Loucy (cell line): Measurements from ENCODE around the gene RTRAF.

Source experiments
- H2AFZ ChIP-seq: fragments of 200-600 bp; sonication (generic); 2 replicates; pipeline ENCODE4 v1.6.0; 2016; ENCODE audit warnings: antibody characterized with exemption, mild to moderate bottlenecking, low read length, moderate library complexity
- H3F3A ChIP-seq: fragments of 200-600 bp; 2 replicates; pipeline ENCODE4 v1.6.0; 2016; ENCODE audit warnings: antibody characterized with exemption, low read depth, mild to moderate bottlenecking
- H3K27me3 ChIP-seq: fragments of 200-600 bp; sonication (generic); 2 replicates; pipeline ENCODE4 v1.6.1; 2014; ENCODE audit warnings: low read length, mild to moderate bottlenecking; ENCODE audit not compliant: insufficient read depth, poor library complexity, severe bottlenecking
- H3K36me3 ChIP-seq: fragments of 200-600 bp; sonication (generic); 2 replicates; pipeline ENCODE4 v1.6.1; 2016; ENCODE audit warnings: low read length; ENCODE audit not compliant: insufficient read depth
- H3K4me1 ChIP-seq: fragments of 200-600 bp; sonication (generic); 2 replicates; pipeline ENCODE4 v1.5.1; 2014; ENCODE audit warnings: low read length, mild to moderate bottlenecking; ENCODE audit not compliant: insufficient read depth, poor library complexity, severe bottlenecking
- H3K4me2 ChIP-seq: fragments of 200-600 bp; sonication (generic); 2 replicates; pipeline ENCODE4 v1.6.0; 2014; ENCODE audit warnings: antibody characterized with exemption, low read length, low read depth, mild to moderate bottlenecking; ENCODE audit not compliant: poor library complexity, severe bottlenecking
- H3K4me3 ChIP-seq: fragments of 200-600 bp; sonication (generic); 2 replicates; pipeline ENCODE4 v1.5.1; 2014; ENCODE audit warnings: low read length, mild to moderate bottlenecking, mixed read lengths; ENCODE audit not compliant: poor library complexity, severe bottlenecking
- H3K79me2 ChIP-seq: fragments of 200-600 bp; sonication (generic); 2 replicates; pipeline ENCODE4 v1.6.1; 2014; ENCODE audit warnings: low read length; ENCODE audit not compliant: insufficient read depth
- H3K9ac ChIP-seq: fragments of 200-600 bp; sonication (generic); 2 replicates; pipeline ENCODE4 v1.6.0; 2014; ENCODE audit warnings: mild to moderate bottlenecking, low read depth, low read length, moderate library complexity; ENCODE audit not compliant: poor library complexity, severe bottlenecking
- H3K9me2 ChIP-seq: fragments of 200-600 bp; sonication (generic); replicated peaks from 2 replicates; pipeline ENCODE4 v1.6.1; 2016; ENCODE audit warnings: low read depth, low read length, mixed read lengths
- H3K9me3 ChIP-seq: fragments of 200-600 bp; sonication (generic); 2 replicates; pipeline ENCODE4 v1.6.1; 2014; ENCODE audit warnings: mild to moderate bottlenecking, antibody characterized with exemption, low read length, low read depth; ENCODE audit not compliant: insufficient read depth
- H4K20me1 ChIP-seq: fragments of 200-600 bp; sonication (generic); 2 replicates; pipeline ENCODE4 v1.6.0; 2014; ENCODE audit warnings: antibody characterized with exemption, low read length, mild to moderate bottlenecking; ENCODE audit not compliant: insufficient read depth, poor library complexity, severe bottlenecking
- CTCF ChIP-seq: fragments of 200-600 bp; sonication (generic); conservative IDR thresholded peaks from 2 replicates; pipeline ENCODE4 v1.5.1; 2014; ENCODE audit warnings: mild to moderate bottlenecking, antibody characterized with exemption, low read length
- EZH2phosphoT487 ChIP-seq: fragments of 200-600 bp; IDR thresholded peaks from 2 replicates; pipeline ENCODE4 v1.6.1; 2018; ENCODE audit warnings: antibody characterized with exemption, mild to moderate bottlenecking, moderate library complexity, borderline replicate concordance

The RTRAF gene

GRCh38 chr14:52012635-52013034, 23.3 kb downstream of the RTRAF start:
- no peaks in the 10 kb centered on the region for H3K4me1 ChIP-seq
- H3K79me2 ChIP-seq, result peaks cover 3% of the 10 kb centered on the region; the same call in 1 of the 2 replicates
- no peaks in the 10 kb centered on the region for H3F3A ChIP-seq
- TF ChIP-seq EZH2phosphoT487 (no peak), CTCF (no peak)
- H3K9ac ChIP-seq, result no peak overlapping the region
- H4K20me1 ChIP-seq, result no peaks in the 10 kb centered on the region
- H3K9me2 ChIP-seq, result no peaks in the 10 kb centered on the region
- H2AFZ ChIP-seq, result no peak overlapping the region
- H3K4me2 ChIP-seq, result no peak overlapping the region
- H3K9me3 ChIP-seq, result no peaks in the 10 kb centered on the region
- H3K27me3 ChIP-seq, result no peaks in the 10 kb centered on the region
- no peak overlapping the region for H3K4me3 ChIP-seq
- peaks cover 46% of the 10 kb centered on the region; the same call in 1 of the 2 replicates for H3K36me3 ChIP-seq

GRCh38 chr14:52013984-52014600, 24.7 kb downstream of the RTRAF start:
- Histone ChIP-seq H3K4me2 (no peak overlapping the region), H3K9ac (no peak overlapping the region), H3K4me3 (no peak overlapping the region), H3K4me1 (no peaks in the 10 kb centered on the region), H2AFZ (no peak overlapping the region), H4K20me1 (no peaks in the 10 kb centered on the region), H3K79me2 (no peaks in the 10 kb centered on the region), H3K36me3 (peaks cover 32% of the 10 kb centered on the region; the same call in 1 of the 2 replicates), H3K27me3 (no peaks in the 10 kb centered on the region), H3K9me3 (no peaks in the 10 kb centered on the region), H3F3A (no peaks in the 10 kb centered on the region), H3K9me2 (no peaks in the 10 kb centered on the region)
- TF ChIP-seq EZH2phosphoT487 (no peak), CTCF (peak; percentile 52)

DNA sequence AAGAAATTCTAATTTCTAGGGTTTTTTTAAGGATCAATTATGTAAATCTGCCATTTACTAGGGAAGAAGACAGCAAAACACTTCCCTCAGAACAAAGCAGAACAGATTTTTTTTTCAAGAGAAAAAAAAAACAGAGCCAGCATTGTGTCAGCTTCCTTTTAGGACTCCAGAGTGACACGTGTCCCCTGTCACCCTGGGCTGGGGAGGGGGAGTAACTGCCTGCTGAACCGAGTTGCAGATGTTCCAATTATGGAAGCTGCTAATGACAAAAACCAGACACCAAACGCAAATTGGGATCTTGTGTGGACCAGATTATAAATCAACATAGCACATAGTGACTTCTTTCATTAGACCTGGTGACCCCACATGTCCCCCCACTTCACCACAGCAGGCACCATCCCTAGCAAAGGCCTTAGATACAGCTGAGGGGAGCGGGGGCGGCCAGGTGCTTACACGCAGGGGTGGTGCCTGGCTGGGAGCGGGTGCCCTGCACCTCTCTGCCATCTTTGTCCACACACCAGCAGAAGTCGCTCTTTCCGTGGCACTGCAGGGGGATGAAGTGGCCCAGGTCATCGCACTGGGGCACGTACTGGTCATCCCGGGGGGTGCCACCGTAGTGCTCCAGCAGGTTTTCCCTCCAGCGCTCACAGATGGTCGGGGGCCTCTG, 25.4 kb downstream of the RTRAF start:
- Histone ChIP-seq H3K79me2 (no peaks in the 10 kb centered on the region), H3K27me3 (no peaks in the 10 kb centered on the region), H2AFZ (no peak overlapping the region), H3K4me3 (no peak overlapping the region), H4K20me1 (no peaks in the 10 kb centered on the region), H3K9me2 (no peaks in the 10 kb centered on the region), H3K4me2 (no peak overlapping the region), H3K9me3 (no peaks in the 10 kb centered on the region), H3F3A (no peaks in the 10 kb centered on the region), H3K36me3 (peaks cover 25% of the 10 kb centered on the region; the same call in 1 of the 2 replicates), H3K9ac (no peak overlapping the region), H3K4me1 (no peaks in the 10 kb centered on the region)
- TF ChIP-seq EZH2phosphoT487 (no peak), CTCF (no peak)
